Neural cell (in vitro differentiated cells): ENCODE measurements around the gene MBD3L5. TPM values are rescaled to one million over a fixed set of nuclear protein-coding genes. Genes with fewer than 3 reads are reported as not detected.

ENCODE experiments used
- H2AFZ ChIP-seq: fragments of 200-600, 300-800 bp; sonication (generic), shearing (Covaris generic); 2 replicates; pipeline ENCODE4 v1.6.0; 2014; ENCODE audit warnings: low read depth, mild to moderate bottlenecking, antibody characterized with exemption, low read length, moderate library complexity
- H3F3A ChIP-seq: fragments of 200-600 bp; shearing (Covaris generic); 2 replicates; pipeline ENCODE4 v1.6.1; 2016; ENCODE audit warnings: mild to moderate bottlenecking, moderate library complexity, mixed read lengths, antibody characterized with exemption, low read length; ENCODE audit not compliant: insufficient read depth, poor library complexity, severe bottlenecking
- H3K27ac ChIP-seq: fragments of 200-600, 300-800 bp; sonication (generic), shearing (Covaris generic); 2 replicates; pipeline ENCODE4 v1.5.1; 2014; ENCODE audit warnings: mild to moderate bottlenecking, low read length, moderate library complexity
- H3K27me3 ChIP-seq: fragments of 300-800, 200-600 bp; sonication (generic), shearing (Covaris generic); 2 replicates; pipeline ENCODE4 v1.6.0; 2014; ENCODE audit warnings: mild to moderate bottlenecking, low read depth, low read length, moderate library complexity; ENCODE audit not compliant: insufficient read depth
- H3K36me3 ChIP-seq: fragments of 300-800, 200-600 bp; sonication (generic), shearing (Covaris generic); 2 replicates; pipeline ENCODE4 v1.5.1; 2014; ENCODE audit warnings: mild to moderate bottlenecking, antibody characterized with exemption, low read length, moderate library complexity; ENCODE audit not compliant: insufficient read depth
- H3K4me2 ChIP-seq: fragments of 300-800, 200-600 bp; sonication (generic), shearing (Covaris generic); 2 replicates; pipeline ENCODE4 v1.6.0; 2014; ENCODE audit warnings: mild to moderate bottlenecking, low read length
- H3K4me3 ChIP-seq: fragments of 300-800, 200-600 bp; sonication (generic), shearing (Covaris generic); 2 replicates; pipeline ENCODE4 v1.5.1; 2014; ENCODE audit warnings: mild to moderate bottlenecking, low read length, moderate library complexity
- H3K79me2 ChIP-seq: fragments of 200-600 bp; shearing (Covaris generic); replicated peaks from 2 replicates; pipeline ENCODE4 v1.6.0; 2014; ENCODE audit warnings: mild to moderate bottlenecking, low read length, moderate library complexity; ENCODE audit not compliant: insufficient read depth
- H3K9ac ChIP-seq: fragments of 300-800, 200-600 bp; sonication (generic), shearing (Covaris generic); 2 replicates; pipeline ENCODE4 v1.6.1; 2016; ENCODE audit warnings: mild to moderate bottlenecking, low read length, mixed read lengths
- H3K9me2 ChIP-seq: fragments of 200-600 bp; shearing (Covaris generic); 2 replicates; pipeline ENCODE4 v1.6.1; 2016; ENCODE audit warnings: mild to moderate bottlenecking, low read length, mixed read lengths; ENCODE audit not compliant: insufficient read depth
- H3K9me3 ChIP-seq: fragments of 200-600, 300-800 bp; sonication (generic), shearing (Covaris generic); 2 replicates; pipeline ENCODE4 v1.6.1; 2016; ENCODE audit warnings: mild to moderate bottlenecking, mixed run types, low read length, moderate library complexity, mixed read lengths
- H4K20me1 ChIP-seq: fragments of 200-600 bp; shearing (Covaris generic); 2 replicates; pipeline ENCODE4 v1.6.1; 2016; ENCODE audit warnings: mild to moderate bottlenecking, mixed run types; ENCODE audit not compliant: insufficient read depth
- CTCF ChIP-seq: fragments of 450-650 bp; IDR thresholded peaks from 2 replicates; pipeline ENCODE4 v1.5.1; 2014; ENCODE audit warnings: antibody characterized with exemption, mild to moderate bottlenecking, moderate library complexity; ENCODE audit not compliant: poor library complexity, severe bottlenecking
- EP300 ChIP-seq: fragments of 450-650 bp; conservative IDR thresholded peaks from 2 replicates; pipeline ENCODE4 v1.6.1; 2014; ENCODE audit warnings: antibody characterized with exemption, mild to moderate bottlenecking, moderate library complexity; ENCODE audit not compliant: poor library complexity, severe bottlenecking
- EZH2 ChIP-seq: fragments of 200-600, 300-800 bp; shearing (Covaris generic), sonication (generic); IDR thresholded peaks from 2 replicates; pipeline ENCODE4 v1.6.1; 2014; ENCODE audit warnings: antibody characterized with exemption, low read length, borderline replicate concordance, mild to moderate bottlenecking; ENCODE audit not compliant: insufficient read depth, poor library complexity, severe bottlenecking
- MXI1 ChIP-seq: fragments of 450-650 bp; conservative IDR thresholded peaks from 2 replicates; pipeline ENCODE4 v1.6.1; 2014; ENCODE audit warnings: antibody characterized with exemption, mild to moderate bottlenecking; ENCODE audit not compliant: poor library complexity, severe bottlenecking
- POLR2AphosphoS5 ChIP-seq: IDR thresholded peaks from 2 replicates; pipeline ENCODE4 v1.6.1; 2012
- RAD21 ChIP-seq: fragments of 450-650 bp; conservative IDR thresholded peaks from 2 replicates; pipeline ENCODE4 v1.6.1; 2014; ENCODE audit warnings: antibody characterized with exemption, mild to moderate bottlenecking, moderate library complexity
- REST ChIP-seq: IDR thresholded peaks from 2 replicates; pipeline ENCODE4 v1.6.1; 2012; ENCODE audit warnings: borderline replicate concordance
- SMC3 ChIP-seq: fragments of 450-650 bp; conservative IDR thresholded peaks from 2 replicates; pipeline ENCODE4 v1.6.1; 2014; ENCODE audit warnings: antibody characterized with exemption, mild to moderate bottlenecking, moderate library complexity; ENCODE audit not compliant: poor library complexity
- TAF1 ChIP-seq: IDR thresholded peaks from 2 replicates; pipeline ENCODE4 v1.6.1; 2012; ENCODE audit warnings: low read depth
- polyA plus RNA-seq: library from polyadenylated mRNA; depleted of rRNA; stranded (reverse); fragments of >200 nt; gene quantifications from 2 replicates; pipeline ENCODE4 v1.2.3, GENCODE V29; 2014

The MBD3L5 gene
- polyA plus RNA-seq, 1 donor from 2014 or later, result not detected

- H3K79me2 ChIP-seq, result no peaks in the 10 kb centered on the region
- no peaks in the 10 kb centered on the region for H3F3A ChIP-seq
- H3K4me3 ChIP-seq, result no peak overlapping the region
- no peaks in the 10 kb centered on the region for H4K20me1 ChIP-seq
- H3K27ac ChIP-seq, result no peak overlapping the region
- H3K9ac ChIP-seq, result no peak overlapping the region
- H3K9me3 ChIP-seq, result no peaks in the 10 kb centered on the region
- no peaks in the 10 kb centered on the region for H3K27me3 ChIP-seq
- H3K9me2 ChIP-seq, result no peaks in the 10 kb centered on the region
- TF ChIP-seq TAF1, result no peak
- TF ChIP-seq EP300, result no peak
- no peak for TF ChIP-seq POLR2AphosphoS5
- TF ChIP-seq EZH2, result no peak
- TF ChIP-seq CTCF, result no peak
- TF ChIP-seq MXI1, result no peak
- no peak for TF ChIP-seq REST
- TF ChIP-seq SMC3, result no peak
- TF ChIP-seq RAD21, result no peak
- no peak overlapping the region for H3K4me2 ChIP-seq
- H2AFZ ChIP-seq, result no peak overlapping the region
- no peaks in the 10 kb centered on the region for H3K36me3 ChIP-seq
Measured at GRCh38 chr19:7000816-7001215, 29.6 kb upstream of the MBD3L5 start.

- Histone ChIP-seq H4K20me1 (no peaks in the 10 kb centered on the region), H3K27ac (no peak overlapping the region), H3K4me2 (no peak overlapping the region), H3K4me3 (no peak overlapping the region), H3K27me3 (no peaks in the 10 kb centered on the region), H3K9ac (no peak overlapping the region), H3K9me2 (no peaks in the 10 kb centered on the region), H3K79me2 (no peaks in the 10 kb centered on the region), H3F3A (no peaks in the 10 kb centered on the region), H3K36me3 (no peaks in the 10 kb centered on the region), H3K9me3 (no peaks in the 10 kb centered on the region), H2AFZ (no peak overlapping the region)
- TF ChIP-seq EP300 (no peak), SMC3 (peak; percentile 62), RAD21 (peak; percentile 58), CTCF (peak; percentile 60)
Measured at GRCh38 chr19:7004313-7004931, 26.0 kb upstream of the MBD3L5 start.
